ENCODE data around the gene CFL1.

Gene CFL1

DNA sequence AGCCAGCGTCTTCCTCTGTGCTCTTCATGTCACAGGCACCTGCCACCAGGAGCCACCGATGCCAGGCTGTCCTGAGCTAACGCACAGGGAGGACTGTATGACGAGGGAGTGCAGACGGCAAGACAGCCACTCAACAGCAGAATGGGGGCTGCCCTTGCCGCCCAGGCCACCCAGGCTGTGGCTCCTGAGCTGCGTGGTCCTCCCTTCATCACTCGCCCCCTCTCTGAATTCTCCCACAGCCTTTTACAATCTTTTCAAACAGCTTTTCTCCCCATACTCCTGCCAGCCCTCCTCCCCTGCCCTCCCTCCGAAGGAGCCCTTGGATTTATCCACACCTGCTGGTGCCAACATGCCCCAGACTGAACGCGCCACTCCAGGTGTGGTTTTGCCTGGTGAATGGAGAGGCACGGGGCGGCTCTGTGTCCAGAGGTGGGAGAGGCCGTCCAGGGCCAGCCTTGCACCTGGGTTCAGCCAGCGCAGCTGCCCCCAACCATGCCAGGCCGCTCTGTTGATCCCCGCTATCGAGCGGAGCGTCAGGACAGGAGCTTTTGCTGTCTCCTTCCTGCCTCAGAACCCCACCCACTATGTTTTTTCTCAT is 49.1 kb downstream of the CFL1 start:
- H3K4me3 ChIP-seq (ENCODE audit: low read depth, low read length) = no peak overlapping the region
- no peak for DNase-seq (ENCODE audit: low read depth)
- in situ Hi-C loops (cut with HindIII; ENCODE audit: low sequenced_read_pairs) = no loop called here
- TF ChIP-seq, protein P1, sequence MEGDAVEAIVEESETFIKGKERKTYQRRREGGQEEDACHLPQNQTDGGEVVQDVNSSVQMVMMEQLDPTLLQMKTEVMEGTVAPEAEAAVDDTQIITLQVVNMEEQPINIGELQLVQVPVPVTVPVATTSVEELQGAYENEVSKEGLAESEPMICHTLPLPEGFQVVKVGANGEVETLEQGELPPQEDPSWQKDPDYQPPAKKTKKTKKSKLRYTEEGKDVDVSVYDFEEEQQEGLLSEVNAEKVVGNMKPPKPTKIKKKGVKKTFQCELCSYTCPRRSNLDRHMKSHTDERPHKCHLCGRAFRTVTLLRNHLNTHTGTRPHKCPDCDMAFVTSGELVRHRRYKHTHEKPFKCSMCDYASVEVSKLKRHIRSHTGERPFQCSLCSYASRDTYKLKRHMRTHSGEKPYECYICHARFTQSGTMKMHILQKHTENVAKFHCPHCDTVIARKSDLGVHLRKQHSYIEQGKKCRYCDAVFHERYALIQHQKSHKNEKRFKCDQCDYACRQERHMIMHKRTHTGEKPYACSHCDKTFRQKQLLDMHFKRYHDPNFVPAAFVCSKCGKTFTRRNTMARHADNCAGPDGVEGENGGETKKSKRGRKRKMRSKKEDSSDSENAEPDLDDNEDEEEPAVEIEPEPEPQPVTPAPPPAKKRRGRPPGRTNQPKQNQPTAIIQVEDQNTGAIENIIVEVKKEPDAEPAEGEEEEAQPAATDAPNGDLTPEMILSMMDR (IDR thresholded peaks at IDR 0.05; ENCODE audit: low read depth, low read length, missing control alignments) = no peak

DNA sequence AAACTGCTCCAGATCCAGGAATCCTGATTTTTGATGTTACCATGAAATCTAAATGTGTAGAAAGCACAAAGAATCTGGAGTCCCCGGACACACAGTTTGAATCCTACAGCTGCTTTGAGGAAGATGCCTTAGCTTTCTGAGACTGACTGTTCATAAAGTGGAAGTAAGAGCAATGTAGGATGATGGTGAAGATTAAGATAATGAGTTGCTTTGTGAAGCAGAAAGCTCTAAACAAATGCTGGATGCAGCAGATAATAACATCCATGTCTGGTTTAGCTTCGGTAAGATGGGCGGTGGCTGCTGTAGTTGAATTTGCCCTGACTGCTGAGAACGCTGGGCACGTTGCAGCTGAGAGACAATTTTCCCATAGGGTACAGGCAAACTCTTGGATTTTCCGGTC is 51.0 kb downstream of the CFL1 start:
- DNase-seq (ENCODE audit: low read depth) = no peak
- no peak overlapping the region for H3K4me3 ChIP-seq (ENCODE audit: low read depth, low read length)
- TF ChIP-seq, protein P1 (IDR thresholded peaks at IDR 0.05; ENCODE audit: low read depth, low read length, missing control alignments) = no peak
- in situ Hi-C loops (cut with HindIII; ENCODE audit: low sequenced_read_pairs) = no loop called here
